NCI-H187 (cell line): Measurements from ENCODE around the gene LHFPL6.

Experiments used
- DNase-seq, 2 experiments: peaks; one replicate each; lab custom pipeline; 2025; lab: John Stamatoyannopoulos, UW

The LHFPL6 gene

DNA sequence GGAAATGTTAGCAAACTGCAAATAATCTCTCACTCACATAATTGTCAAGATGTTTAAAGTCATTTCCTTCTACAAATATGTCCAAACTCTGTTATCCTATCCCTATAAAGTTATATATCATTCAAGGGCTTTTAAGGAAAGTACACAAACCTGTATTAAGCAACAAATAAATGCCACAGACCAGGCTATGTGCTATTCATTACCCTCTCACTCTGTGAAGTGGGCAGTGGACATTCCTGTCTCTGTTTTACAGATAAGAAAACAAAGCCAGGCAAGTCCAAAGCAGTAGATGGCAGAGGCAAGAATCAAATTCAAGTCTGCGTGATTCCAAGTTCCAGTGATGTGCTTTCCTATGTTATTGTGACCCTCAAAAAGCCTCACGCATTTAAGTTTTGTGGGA, 140.6 kb downstream of the LHFPL6 start:
- no peak for DNase-seq

DNA sequence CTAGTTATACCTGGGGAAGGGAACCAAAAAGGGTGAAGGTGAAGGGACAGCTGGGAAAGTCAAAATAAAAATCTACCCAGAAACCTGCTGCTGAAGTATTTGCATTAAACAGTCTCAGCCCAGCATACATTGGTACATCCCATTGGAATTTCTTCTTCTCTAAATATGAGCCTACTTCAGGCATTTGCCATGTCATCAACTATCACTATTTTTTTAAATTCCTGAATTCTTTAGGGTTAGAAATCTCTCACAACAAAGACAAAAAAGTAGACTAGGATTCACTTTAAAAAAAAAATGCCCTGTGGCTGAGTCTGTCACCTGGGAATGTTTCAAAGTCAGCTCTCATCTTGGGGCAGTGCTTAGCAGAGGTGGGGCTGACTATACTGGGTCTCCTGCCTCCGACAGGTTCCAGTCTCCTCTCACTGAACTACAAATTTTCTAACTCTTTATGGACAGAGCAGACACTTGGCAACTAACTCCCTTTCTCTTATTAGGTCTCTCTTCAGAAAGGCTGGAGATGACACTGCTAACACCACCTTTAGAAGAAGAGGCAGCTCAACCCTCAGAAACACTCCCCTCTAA, 141.2 kb downstream of the LHFPL6 start:
- no peak for DNase-seq

DNA sequence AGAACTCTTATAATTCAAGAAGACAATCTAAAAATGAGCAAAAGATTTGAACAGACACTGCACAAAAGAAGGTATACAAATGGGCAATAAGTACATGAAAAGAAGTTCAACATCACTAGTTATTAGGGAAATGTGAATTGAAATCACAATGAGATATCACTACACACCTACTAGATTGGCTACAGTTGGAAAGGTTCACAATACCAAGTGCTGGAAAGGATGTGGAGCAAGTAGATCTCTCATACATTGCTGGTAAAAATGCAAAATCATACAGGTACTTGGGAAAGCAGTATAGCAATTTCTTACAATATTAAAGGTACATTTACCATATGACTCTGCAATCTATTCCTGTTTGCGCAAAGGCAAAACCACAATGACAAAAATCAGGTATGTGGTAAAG, 145.7 kb downstream of the LHFPL6 start:
- no peak for DNase-seq

DNA sequence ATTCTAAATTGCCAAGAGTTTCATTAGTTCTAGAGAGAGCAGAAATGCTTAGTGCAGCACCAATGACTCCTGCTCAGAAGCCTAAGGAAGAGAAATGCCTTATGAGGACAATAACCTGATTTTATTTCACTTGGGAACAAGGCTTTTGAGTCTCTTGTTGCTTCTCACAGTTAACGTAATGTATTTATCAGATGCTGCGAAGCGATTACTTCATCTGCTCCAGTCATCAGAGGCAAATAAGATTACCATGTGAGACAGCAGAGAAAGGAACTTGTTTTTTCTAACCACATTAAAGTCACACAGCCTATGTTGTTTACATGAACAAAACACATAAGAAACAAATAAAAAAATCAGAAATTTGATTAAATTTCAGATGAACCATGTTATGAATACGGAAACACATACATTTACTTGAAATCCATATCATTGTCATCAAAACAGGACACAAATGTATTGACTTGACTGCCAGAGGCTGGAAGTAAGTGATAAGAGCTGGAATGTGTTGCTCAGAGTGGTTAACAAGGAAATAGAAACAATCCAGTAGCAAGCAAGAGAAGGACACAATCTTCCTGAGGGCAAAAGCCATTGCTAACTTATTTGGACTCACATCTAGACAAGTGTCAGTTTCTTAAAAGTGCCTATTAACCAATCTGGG, 147.3 kb downstream of the LHFPL6 start:
- no peak for DNase-seq

DNA sequence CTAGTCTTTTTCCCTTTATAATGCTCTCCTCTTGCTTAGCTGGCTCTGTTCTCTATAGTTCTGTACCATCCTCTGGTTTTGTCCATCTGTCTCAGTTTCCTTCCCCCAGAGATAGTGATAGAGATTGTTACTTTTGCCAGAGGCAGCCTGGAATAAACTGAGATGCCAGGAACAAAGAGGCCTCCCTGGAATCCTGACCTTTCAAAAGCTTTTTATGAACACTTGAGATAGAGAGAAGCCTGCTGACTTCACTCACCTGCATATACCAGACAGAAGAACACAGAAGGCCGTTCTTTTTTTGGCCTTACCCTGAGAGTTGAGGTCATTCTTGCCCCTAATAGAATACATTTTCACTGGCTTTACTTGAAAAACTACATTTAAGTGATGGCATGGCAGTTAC, 150.2 kb downstream of the LHFPL6 start:
- DNase-seq = no peak

DNA sequence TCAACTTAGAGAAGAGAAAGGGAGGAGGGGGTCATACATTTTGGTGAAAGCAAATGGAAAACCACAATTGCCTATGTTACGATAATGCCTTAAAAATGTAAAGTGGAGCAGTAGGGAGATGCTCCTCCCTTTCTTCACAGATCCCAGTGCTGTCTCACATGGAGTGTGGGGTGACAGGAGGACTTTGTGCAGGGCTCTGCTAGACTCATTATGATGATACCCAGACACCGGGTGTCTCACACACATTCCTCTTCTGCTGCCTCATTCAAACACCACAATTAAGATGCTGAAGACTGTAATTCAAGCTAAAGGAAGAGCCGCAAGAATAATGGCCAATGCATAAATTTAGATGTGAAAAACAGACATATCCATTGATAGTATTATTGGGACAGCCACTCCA, 150.6 kb downstream of the LHFPL6 start:
- DNase-seq = no peak

DNA sequence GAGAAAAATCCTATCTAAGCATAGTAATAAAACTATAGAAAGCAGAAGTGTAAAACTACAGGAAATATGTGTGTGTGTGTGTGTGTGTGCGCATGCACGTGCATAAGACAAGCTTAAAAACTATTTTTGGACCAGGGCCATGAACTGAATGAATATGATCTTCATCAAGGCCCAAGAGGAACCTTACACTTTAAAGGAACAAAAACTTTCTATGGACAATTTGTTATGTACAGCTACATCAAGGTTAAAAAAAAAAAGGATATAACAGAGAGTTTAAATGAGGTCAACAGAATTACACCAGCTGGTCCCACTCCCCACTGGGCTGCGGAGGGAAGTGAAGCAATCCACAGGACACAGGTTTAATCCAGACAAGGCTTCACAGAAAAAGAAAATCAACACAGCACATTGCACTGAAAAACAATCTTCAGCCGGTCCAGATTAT, 151.1 kb downstream of the LHFPL6 start:
- no peak for DNase-seq

- no peak for DNase-seq
These were observed 151.7 kb downstream of the LHFPL6 start for GRCh38 chr13:39451301-39451700.

- DNase-seq = no peak
These were observed 152.8 kb downstream of the LHFPL6 start for GRCh38 chr13:39450176-39450575.

DNA sequence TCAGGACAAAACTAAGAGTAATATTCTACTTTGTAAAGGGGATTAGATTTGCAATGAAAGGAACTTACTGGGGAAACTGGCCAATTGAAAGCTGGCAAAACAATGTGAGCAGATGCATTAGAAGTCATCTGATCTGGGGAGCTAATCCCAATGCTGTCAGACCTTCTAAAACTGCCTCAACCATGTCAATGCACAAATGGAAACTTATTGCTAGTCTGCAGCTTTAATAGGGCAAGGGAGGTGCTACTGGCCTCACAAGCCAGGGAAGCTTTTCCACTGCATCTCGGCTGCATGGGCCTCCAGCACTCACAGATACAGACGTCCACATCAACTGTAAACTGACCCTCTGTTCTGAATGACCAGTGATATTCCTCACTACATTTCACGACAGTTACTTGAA, 154.2 kb downstream of the LHFPL6 start:
- no peak for DNase-seq

GRCh38 chr13:39446865-39447264, 156.1 kb downstream of the LHFPL6 start:
- DNase-seq = no peak

GRCh38 chr13:39444866-39445265, 158.1 kb downstream of the LHFPL6 start:
- no peak for DNase-seq

DNA sequence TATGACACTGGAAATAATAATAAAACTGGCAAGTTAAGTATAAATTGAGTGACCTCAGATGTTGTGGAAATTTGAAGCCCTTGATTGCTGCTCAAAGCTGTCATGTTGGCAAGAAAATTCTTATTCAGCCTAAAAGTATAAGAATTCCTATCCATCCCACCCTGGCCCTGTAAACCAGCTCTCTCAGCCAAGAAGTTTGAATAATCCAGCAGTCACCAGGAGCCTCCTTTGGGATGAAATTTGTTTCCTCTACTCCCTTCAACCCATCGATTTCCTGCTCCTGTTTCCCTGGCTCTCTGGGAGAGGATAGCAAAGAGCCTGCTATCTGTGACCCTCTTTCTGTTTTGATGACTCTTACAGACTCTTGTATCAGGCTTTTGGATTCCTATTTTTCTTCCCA, 169.3 kb downstream of the LHFPL6 start:
- no peak for DNase-seq

DNA sequence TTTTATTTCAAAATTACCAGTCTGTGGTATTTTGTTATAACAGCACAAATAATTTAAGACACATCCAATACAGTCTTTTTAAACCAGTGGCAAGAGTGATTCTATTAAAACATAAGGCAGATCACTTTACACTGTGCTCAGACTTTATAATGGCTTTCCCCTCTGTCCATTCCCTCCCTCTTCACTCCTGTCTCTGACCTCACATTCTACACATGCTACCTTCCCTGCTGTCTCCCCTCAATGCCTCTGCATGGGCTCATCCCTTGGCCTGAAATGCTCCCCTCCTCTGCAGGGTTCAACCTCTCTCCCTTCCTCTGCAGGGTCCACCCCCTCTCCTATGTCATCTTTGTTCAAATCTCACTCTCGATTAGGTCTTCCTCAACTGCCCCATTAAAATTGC, 170.8 kb downstream of the LHFPL6 start:
- DNase-seq = no peak

GRCh38 chr13:39422845-39423565, 180.0 kb downstream of the LHFPL6 start:
- DNase-seq = no peak

GRCh38 chr13:39419876-39420275, 183.1 kb downstream of the LHFPL6 start:
- DNase-seq = no peak

GRCh38 chr13:39419068-39419467, 183.9 kb downstream of the LHFPL6 start:
- no peak for DNase-seq

DNA sequence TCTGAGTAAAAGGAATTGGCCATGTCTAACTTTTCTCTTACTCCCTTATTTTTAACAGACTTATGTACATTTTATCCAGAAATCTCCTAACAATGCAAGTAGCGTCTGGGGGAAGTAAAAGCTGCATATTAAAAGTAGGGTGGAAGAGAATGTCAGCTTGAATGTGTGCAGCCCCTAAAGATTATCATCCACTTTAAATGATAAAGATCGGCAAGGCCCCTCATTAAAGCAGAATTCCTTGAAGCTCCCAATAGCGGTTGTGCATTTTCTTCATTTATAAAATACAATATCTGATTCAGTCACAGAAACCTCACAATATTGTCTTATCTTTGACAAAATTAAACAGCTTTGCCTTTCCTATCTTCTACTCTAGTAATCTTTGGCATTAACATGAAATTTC, 184.6 kb downstream of the LHFPL6 start:
- DNase-seq = no peak

GRCh38 chr13:39417643-39418042, 185.3 kb downstream of the LHFPL6 start:
- DNase-seq = no peak

DNA sequence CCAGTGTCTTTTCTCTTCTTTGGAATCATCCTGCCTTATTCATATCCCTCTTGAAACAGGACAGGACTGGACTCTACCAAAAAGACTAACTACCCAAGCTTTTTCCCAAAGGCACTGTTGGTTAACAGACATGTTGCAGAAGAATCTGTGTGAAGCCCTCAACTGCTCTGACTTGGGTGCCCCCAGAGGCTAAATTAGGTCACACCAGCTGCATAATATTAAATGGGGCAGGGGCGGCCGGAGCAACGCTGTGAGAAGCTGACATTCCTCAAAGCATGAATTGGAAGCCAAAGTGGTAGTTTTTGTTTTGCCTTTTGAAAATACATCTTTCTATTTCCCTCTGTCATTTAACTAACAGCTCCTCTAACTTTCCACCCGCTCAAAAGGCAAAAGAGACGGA, 185.9 kb downstream of the LHFPL6 start:
- no peak for DNase-seq

- DNase-seq = no peak
These were observed 187.8 kb downstream of the LHFPL6 start for GRCh38 chr13:39415008-39415802.

GRCh38 chr13:39414339-39414738, 188.7 kb downstream of the LHFPL6 start:
- no peak for DNase-seq

- no peak for DNase-seq
These were observed 191.5 kb downstream of the LHFPL6 start for GRCh38 chr13:39411511-39411910.
